CD14-positive monocyte (primary cell): ENCODE measurements around the gene RAB10. TPM values are rescaled to one million over a fixed set of nuclear protein-coding genes. Genes with fewer than 3 reads are reported as not detected.

ENCODE experiments used
- DNase-seq, 3 donors: peaks; one replicate each; pipeline ENCODE4 v3.0.0-alpha.2; 2011 to 2022
- H2AFZ ChIP-seq: 2 replicates; pipeline ENCODE4 v1.6.0; 2012; ENCODE audit warnings: mild to moderate bottlenecking, low read depth, low read length, inconsistent platforms; ENCODE audit not compliant: insufficient read depth, poor library complexity, severe bottlenecking
- H3K27ac ChIP-seq, 2 donors: 1 replicate in 1 of 2; 2 replicates in 1 of 2; pipeline ENCODE4 v1.5.1; 2012 to 2013; ENCODE audit warnings: low read length in 2 of 2, control low read depth in 1 of 2, inconsistent platforms in 1 of 2, low read depth in 1 of 2, mild to moderate bottlenecking in 1 of 2
- H3K27me3 ChIP-seq, 2 donors: one replicate each; pipeline versions ENCODE4 v1.6.0 to v1.6.1; 2011 to 2013; ENCODE audit warnings: low read length in 2 of 2; ENCODE audit not compliant: control insufficient read depth in 2 of 2, insufficient read depth in 2 of 2
- H3K36me3 ChIP-seq, 2 donors: replicated peaks in 1 of 2; 1 replicate in 1 of 2; 2 replicates in 1 of 2; pipeline versions ENCODE4 v1.5.1 to v1.6.1; 2012 to 2013; ENCODE audit warnings: low read length in 2 of 2, control low read depth in 1 of 2, inconsistent platforms in 1 of 2, mild to moderate bottlenecking in 1 of 2; ENCODE audit not compliant: insufficient read depth in 2 of 2, control insufficient read depth in 1 of 2
- H3K4me1 ChIP-seq, 2 donors: 1 replicate in 1 of 2; 2 replicates in 1 of 2; pipeline versions ENCODE4 v1.5.1 to v1.6.1; 2012 to 2013; ENCODE audit warnings: low read length in 2 of 2, control low read depth in 1 of 2, inconsistent platforms in 1 of 2, mild to moderate bottlenecking in 1 of 2, moderate library complexity in 1 of 2; ENCODE audit not compliant: insufficient read depth in 2 of 2, control insufficient read depth in 1 of 2
- H3K4me2 ChIP-seq: replicated peaks from 2 replicates; pipeline ENCODE3; 2012; ENCODE audit warnings: low read length, moderate library complexity, mild to moderate bottlenecking; ENCODE audit not compliant: poor library complexity, severe bottlenecking; ENCODE audit errors: extremely low read depth
- H3K4me3 ChIP-seq, 3 experiments: fragments of 200-600 bp in 1 of 3; sonication (generic) in 1 of 3; replicated peaks in 1 of 3; 1 replicate in 2 of 3; 2 replicates in 1 of 3; pipeline ENCODE4 v1.5.1; 2011 to 2013; ENCODE audit warnings: low read length in 3 of 3, mild to moderate bottlenecking in 3 of 3, control low read depth in 2 of 3, low read depth in 2 of 3, inconsistent platforms in 1 of 3, moderate library complexity in 1 of 3
- H3K79me2 ChIP-seq: 2 replicates; pipeline ENCODE4 v1.6.0; 2012; ENCODE audit warnings: mild to moderate bottlenecking, control low read depth, inconsistent platforms, low read length, moderate library complexity; ENCODE audit not compliant: insufficient read depth
- H3K9ac ChIP-seq: 2 replicates; pipeline ENCODE4 v1.6.0; 2017; ENCODE audit warnings: low read length, mild to moderate bottlenecking; ENCODE audit not compliant: insufficient read depth, poor library complexity, severe bottlenecking
- H3K9me3 ChIP-seq, 2 donors: replicated peaks in 1 of 2; 1 replicate in 1 of 2; 2 replicates in 1 of 2; pipeline versions ENCODE4 v1.5.1 to v1.6.1; 2012 to 2013; ENCODE audit warnings: low read length in 2 of 2, control low read depth in 1 of 2; ENCODE audit not compliant: control insufficient read depth in 1 of 2, insufficient read depth in 1 of 2
- H4K20me1 ChIP-seq: 2 replicates; pipeline ENCODE4 v1.6.0; 2012; ENCODE audit warnings: mild to moderate bottlenecking, low read length, control low read depth, moderate library complexity; ENCODE audit not compliant: insufficient read depth
- H3K27ac Mint-ChIP-seq, 7 donors: one replicate each; pipeline ENCODE4 v1.8.0; 2020; ENCODE audit warnings: mild to moderate bottlenecking in 7 of 7, mixed read lengths in 7 of 7, moderate library complexity in 6 of 7, inconsistent platforms in 2 of 7
- H3K27me3 Mint-ChIP-seq, 3 donors: one replicate each; pipeline ENCODE4 v1.8.0; 2021 to 2022; ENCODE audit warnings: low read depth in 3 of 3, mild to moderate bottlenecking in 3 of 3, mixed read lengths in 3 of 3, moderate library complexity in 3 of 3, inconsistent platforms in 1 of 3
- H3K36me3 Mint-ChIP-seq, 2 donors: one replicate each; pipeline ENCODE4 v1.8.0; 2020; ENCODE audit warnings: mixed read lengths in 2 of 2, inconsistent platforms in 1 of 2, mild to moderate bottlenecking in 1 of 2
- H3K4me1 Mint-ChIP-seq: one replicate; pipeline ENCODE4 v1.8.0; 2020; ENCODE audit warnings: mild to moderate bottlenecking, mixed read lengths
- H3K4me3 Mint-ChIP-seq, 2 donors: one replicate each; pipeline ENCODE4 v1.8.0; 2020; ENCODE audit warnings: mild to moderate bottlenecking in 2 of 2, mixed read lengths in 2 of 2, moderate library complexity in 1 of 2
- H3K9me3 Mint-ChIP-seq, 7 donors: one replicate each; pipeline ENCODE4 v1.8.0; 2020 to 2022; ENCODE audit warnings: mixed read lengths in 7 of 7, mild to moderate bottlenecking in 6 of 7, moderate library complexity in 6 of 7, inconsistent platforms in 2 of 7
- WGBS: methylation state at CpG from one replicate; pipeline ENCODE4 v1.1.5; 2013; ENCODE audit warnings: missing lambda C conversion rate; ENCODE audit not compliant: insufficient coverage; 5-methylcytosine and 5-hydroxymethylcytosine counted together
- intact Hi-C, 2 donors: fragments of 100-400 bp; cut with micrococcal nuclease; formaldehyde crosslinking; loops; one replicate each; pipeline versions ENCODE4 v1.15.0 to v1.15.1; 2023
- polyA plus RNA-seq, 3 donors: library from polyadenylated mRNA; depleted of rRNA in 1 of 3; unstranded in 2 of 3; stranded (reverse) in 1 of 3; fragments of 300-500 nt in 2 of 3; fragments of >200 nt in 1 of 3; fragmentation: Illumina TruSeq in 2 of 3; gene quantifications; 1 replicate in 2 of 3; 2 replicates in 1 of 3; pipeline ENCODE4 v1.2.3, GENCODE V29; 2012 to 2021
- TF ChIP-seq, protein P1 (sequence below): fragments of 200-600 bp; IDR thresholded peaks from one replicate; pipeline ENCODE4 v1.8.0; 2022; ENCODE audit warnings: antibody characterized with exemption, mild to moderate bottlenecking

Gene RAB10
- polyA plus RNA-seq, 3 donors, result 38.6 to 258 (median 202) TPM

DNA sequence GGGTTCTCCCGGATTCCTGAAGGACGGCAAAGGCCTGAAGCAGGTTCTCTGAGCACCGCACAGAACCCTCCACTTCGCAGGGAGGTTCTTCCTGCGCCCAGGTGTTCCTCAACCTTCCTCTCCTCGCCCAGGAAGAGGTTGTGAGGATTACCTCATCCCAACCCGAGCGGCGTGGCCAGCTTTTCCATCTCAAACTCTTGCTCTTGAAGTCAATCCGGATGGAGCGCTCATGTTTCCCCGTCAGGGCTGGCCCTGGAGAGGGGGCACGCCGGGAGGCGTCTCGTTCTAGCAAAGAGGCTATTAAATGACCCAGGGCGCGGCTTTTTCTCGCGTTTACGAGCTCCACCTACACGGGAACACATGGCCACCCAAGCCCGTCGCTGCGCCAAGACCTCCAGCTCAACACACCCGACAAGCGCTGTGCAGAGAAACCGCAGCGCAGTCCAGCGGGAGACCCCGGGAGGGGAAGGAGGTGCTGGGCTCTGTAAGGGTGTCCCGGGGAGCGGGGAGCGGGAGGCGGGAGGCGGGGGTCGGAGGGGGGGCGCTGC, 540 bp upstream of the RAB10 start:
- peaks cover 0 to 16% of the 10 kb centered on the region in 2 donors for H3K36me3 ChIP-seq
- peak in 1 of 3 donors; percentile 28 for DNase-seq
- H3K9me3 ChIP-seq, result no peaks in the 10 kb centered on the region
- intact Hi-C loops, result loop anchor here (5.0 kb wide), 2 partner anchors 36 to 41 kb away; no protein-coding TSS in a partner anchor
- Mint-ChIP-seq H3K27ac (peak overlapping the region; percentile 93 to 97 (median 96)), H3K4me3 (peak overlapping the region; percentile 89 to 94), H3K36me3 (peaks cover 16 to 17% of the 10 kb centered on the region in 2 donors), H3K27me3 (peaks cover 0 to 8% (median 0%) of the 10 kb centered on the region in 3 donors), H3K9me3 (no peaks in the 10 kb centered on the region), H3K4me1 (peaks cover 35% of the 10 kb centered on the region)
- H3K79me2 ChIP-seq, result peaks cover 53% of the 10 kb centered on the region
- H3K27me3 ChIP-seq, result no peaks in the 10 kb centered on the region
- peaks cover 39% of the 10 kb centered on the region for H4K20me1 ChIP-seq
- TF ChIP-seq, protein P1, sequence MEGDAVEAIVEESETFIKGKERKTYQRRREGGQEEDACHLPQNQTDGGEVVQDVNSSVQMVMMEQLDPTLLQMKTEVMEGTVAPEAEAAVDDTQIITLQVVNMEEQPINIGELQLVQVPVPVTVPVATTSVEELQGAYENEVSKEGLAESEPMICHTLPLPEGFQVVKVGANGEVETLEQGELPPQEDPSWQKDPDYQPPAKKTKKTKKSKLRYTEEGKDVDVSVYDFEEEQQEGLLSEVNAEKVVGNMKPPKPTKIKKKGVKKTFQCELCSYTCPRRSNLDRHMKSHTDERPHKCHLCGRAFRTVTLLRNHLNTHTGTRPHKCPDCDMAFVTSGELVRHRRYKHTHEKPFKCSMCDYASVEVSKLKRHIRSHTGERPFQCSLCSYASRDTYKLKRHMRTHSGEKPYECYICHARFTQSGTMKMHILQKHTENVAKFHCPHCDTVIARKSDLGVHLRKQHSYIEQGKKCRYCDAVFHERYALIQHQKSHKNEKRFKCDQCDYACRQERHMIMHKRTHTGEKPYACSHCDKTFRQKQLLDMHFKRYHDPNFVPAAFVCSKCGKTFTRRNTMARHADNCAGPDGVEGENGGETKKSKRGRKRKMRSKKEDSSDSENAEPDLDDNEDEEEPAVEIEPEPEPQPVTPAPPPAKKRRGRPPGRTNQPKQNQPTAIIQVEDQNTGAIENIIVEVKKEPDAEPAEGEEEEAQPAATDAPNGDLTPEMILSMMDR, result no peak
- peak overlapping the region; percentile 100 for H3K4me2 ChIP-seq
- peak overlapping the region; percentile 55 to 84 (median 74) for H3K4me3 ChIP-seq
- H3K4me1 ChIP-seq, result peaks cover 20 to 40% of the 10 kb centered on the region in 2 donors
- H3K9ac ChIP-seq, result peak overlapping the region; percentile 91
- under 1% methylated on average over 31 of the region's 38 CpGs for WGBS
- H2AFZ ChIP-seq, result peak overlapping the region; percentile 100
- peak overlapping the region; percentile 94 to 98 for H3K27ac ChIP-seq

DNA sequence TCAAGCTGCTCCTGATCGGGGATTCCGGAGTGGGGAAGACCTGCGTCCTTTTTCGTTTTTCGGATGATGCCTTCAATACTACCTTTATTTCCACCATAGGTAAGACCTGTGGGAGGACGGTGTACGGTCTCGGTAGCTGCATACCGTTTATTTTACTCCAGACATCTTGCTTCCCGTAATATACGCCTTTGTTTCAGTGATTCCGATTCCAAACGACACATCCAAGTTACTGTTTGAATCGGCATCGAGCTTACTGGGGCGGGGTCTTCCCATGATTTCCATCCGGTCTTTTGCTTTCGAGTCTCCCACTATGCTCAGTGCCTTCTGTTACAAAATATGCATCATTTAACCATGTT, 731 bp downstream of the RAB10 start:
- H3K4me3 Mint-ChIP-seq, result peak overlapping the region; percentile 89 to 96
- DNase-seq, result peak in 1 of 3 donors; percentile 45
- peaks cover 0 to 6% (median 0%) of the 10 kb centered on the region in 3 donors for H3K27me3 Mint-ChIP-seq
- peak overlapping the region; percentile 94 to 97 (median 96) for H3K27ac Mint-ChIP-seq
- H3K79me2 ChIP-seq, result peaks cover 66% of the 10 kb centered on the region
- peak overlapping the region; percentile 100 for H2AFZ ChIP-seq
- no peaks in the 10 kb centered on the region for H3K27me3 ChIP-seq
- H3K4me2 ChIP-seq, result peak overlapping the region; percentile 79
- WGBS, result 0% methylated on average over 11 of the region's 18 CpGs
- H3K9me3 Mint-ChIP-seq, result no peaks in the 10 kb centered on the region
- intact Hi-C loops, result loop anchor here (5.0 kb wide), 2 partner anchors 37 to 42 kb away; no protein-coding TSS in a partner anchor
- peaks cover 38% of the 10 kb centered on the region for H3K4me1 Mint-ChIP-seq
- H3K27ac ChIP-seq, result peak overlapping the region; percentile 94 to 98
- peaks cover 52% of the 10 kb centered on the region for H4K20me1 ChIP-seq
- TF ChIP-seq, protein P1, result no peak
- peaks cover 18 to 19% of the 10 kb centered on the region in 2 donors for H3K36me3 Mint-ChIP-seq
- no peaks in the 10 kb centered on the region for H3K9me3 ChIP-seq
- H3K4me1 ChIP-seq, result peaks cover 27 to 43% of the 10 kb centered on the region in 2 donors
- H3K9ac ChIP-seq, result peak overlapping the region; percentile 91
- peak overlapping the region; percentile 74 to 98 (median 84) for H3K4me3 ChIP-seq
- peaks cover 0 to 20% of the 10 kb centered on the region in 2 donors for H3K36me3 ChIP-seq
